GM06990 (cell line): ENCODE data around the gene TIMELESS.

ENCODE experiments used
- DNase-seq: peaks from one replicate; pipeline ENCODE4 v3.0.0-alpha.2; 2011; ENCODE audit not compliant: insufficient read length; ENCODE audit errors: extremely low read depth
- H3K27me3 ChIP-seq: replicated peaks from 2 replicates; pipeline ENCODE4 v1.6.0; 2011; ENCODE audit warnings: low read length; ENCODE audit not compliant: control insufficient read depth, insufficient read depth
- H3K36me3 ChIP-seq: 2 replicates; pipeline ENCODE4 v1.5.1; 2011; ENCODE audit warnings: low read length; ENCODE audit not compliant: control insufficient read depth, insufficient read depth
- H3K4me3 ChIP-seq: replicated peaks from 2 replicates; pipeline ENCODE4 v1.5.1; 2011; ENCODE audit warnings: low read depth, mild to moderate bottlenecking, control low read depth, low read length
- CTCF ChIP-seq: IDR thresholded peaks from 2 replicates; pipeline ENCODE4 v1.5.1; 2011; ENCODE audit warnings: low read length, control low read depth, mild to moderate bottlenecking, inconsistent platforms; ENCODE audit not compliant: insufficient read depth, poor library complexity, severe bottlenecking

The TIMELESS gene

GRCh38 chr12:56477521-56478225 lies 28.4 kb upstream of the TIMELESS start:
- H3K27me3 ChIP-seq = no peaks in the 10 kb centered on the region
- no peak for DNase-seq
- no peak overlapping the region for H3K4me3 ChIP-seq
- TF ChIP-seq CTCF = no peak
- peaks cover 5% of the 10 kb centered on the region for H3K36me3 ChIP-seq

DNA sequence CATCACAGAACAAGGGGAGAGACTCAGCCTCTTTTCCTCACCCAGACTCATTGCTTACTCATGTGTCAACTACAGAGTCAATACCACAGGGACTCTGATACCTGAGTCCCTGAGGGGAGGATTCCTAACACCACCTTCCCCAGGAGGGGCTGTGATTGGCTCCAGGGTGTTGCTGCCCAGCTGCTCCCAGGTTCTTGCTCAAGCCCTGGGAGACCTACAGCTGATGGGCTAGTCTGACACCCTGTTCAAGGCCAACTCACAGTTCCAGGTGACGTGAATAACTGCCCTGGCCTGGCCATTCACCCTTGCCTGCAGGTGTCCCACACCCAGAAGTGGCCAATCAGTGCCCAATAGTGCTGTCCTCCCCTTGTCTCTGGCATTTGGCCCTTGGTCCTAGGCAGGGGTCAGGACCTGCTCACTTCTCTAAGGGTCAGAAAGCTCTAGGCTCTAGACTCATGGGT lies 27.8 kb upstream of the TIMELESS start:
- H3K27me3 ChIP-seq = no peaks in the 10 kb centered on the region
- H3K4me3 ChIP-seq = no peak overlapping the region
- no peak for DNase-seq
- no peak for TF ChIP-seq CTCF
- H3K36me3 ChIP-seq = peaks cover 7% of the 10 kb centered on the region

DNA sequence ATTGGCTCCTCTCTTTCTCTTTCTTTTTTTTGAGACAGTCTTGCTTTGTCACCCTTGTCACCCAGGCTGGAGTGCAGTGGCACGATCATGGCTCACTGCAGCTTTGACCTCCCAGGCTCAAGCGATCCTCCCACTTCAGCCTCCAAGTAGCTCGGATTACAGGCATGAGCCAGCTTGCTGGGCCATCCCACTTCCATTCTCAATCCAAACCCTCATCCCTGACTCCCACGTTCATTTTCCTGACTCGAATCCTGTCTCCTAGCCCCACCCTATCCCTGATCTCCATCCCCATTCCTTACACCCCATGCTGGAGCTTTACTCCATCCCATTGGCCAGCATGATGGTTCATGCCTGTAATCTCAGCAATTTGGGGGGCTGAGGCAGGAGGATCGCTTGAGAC lies 26.9 kb upstream of the TIMELESS start:
- H3K36me3 ChIP-seq = peaks cover 8% of the 10 kb centered on the region
- H3K27me3 ChIP-seq = no peaks in the 10 kb centered on the region
- DNase-seq = no peak
- no peak for TF ChIP-seq CTCF
- no peak overlapping the region for H3K4me3 ChIP-seq

- Histone ChIP-seq H3K4me3 (no peak overlapping the region), H3K27me3 (no peaks in the 10 kb centered on the region), H3K36me3 (peaks cover 8% of the 10 kb centered on the region)
- TF ChIP-seq CTCF = no peak
- DNase-seq = no peak
These were observed 25.2 kb upstream of the TIMELESS start for GRCh38 chr12:56474389-56474788.

- H3K27me3 ChIP-seq = no peaks in the 10 kb centered on the region
- TF ChIP-seq CTCF = no peak
- peaks cover 3% of the 10 kb centered on the region for H3K36me3 ChIP-seq
- peak; percentile 36 for DNase-seq
- peak overlapping the region; percentile 93 for H3K4me3 ChIP-seq
These were observed 20.0 kb upstream of the TIMELESS start for GRCh38 chr12:56469007-56469930.
